ENCODE results near the gene PARN.
"Not testable (repeated sequence)": the region's sequence is repeated elsewhere in the genome, so short reads cannot be mapped to it uniquely, and the experiment has no call there.

The PARN gene

DNA sequence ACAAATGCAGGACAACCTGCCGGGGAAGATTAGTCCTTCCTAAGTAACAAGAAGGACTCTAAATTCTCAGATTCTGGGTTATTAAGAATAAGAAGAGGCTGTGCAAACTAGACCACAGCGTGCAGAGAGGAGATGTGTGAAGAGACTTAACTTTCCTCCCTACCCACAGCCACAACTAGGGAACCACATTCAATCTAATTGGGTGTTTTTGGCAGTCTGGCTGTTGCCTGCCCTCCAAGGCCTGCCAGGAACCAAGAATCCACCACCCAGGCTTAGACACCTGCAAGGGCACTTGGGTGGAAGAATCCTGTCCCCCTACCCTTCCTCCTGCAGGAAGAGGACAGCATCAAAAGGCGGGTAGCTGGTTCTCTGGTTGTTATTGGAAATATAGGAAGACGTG is 202.0 kb downstream of the PARN start:
- DNase-seq: no peak

DNA sequence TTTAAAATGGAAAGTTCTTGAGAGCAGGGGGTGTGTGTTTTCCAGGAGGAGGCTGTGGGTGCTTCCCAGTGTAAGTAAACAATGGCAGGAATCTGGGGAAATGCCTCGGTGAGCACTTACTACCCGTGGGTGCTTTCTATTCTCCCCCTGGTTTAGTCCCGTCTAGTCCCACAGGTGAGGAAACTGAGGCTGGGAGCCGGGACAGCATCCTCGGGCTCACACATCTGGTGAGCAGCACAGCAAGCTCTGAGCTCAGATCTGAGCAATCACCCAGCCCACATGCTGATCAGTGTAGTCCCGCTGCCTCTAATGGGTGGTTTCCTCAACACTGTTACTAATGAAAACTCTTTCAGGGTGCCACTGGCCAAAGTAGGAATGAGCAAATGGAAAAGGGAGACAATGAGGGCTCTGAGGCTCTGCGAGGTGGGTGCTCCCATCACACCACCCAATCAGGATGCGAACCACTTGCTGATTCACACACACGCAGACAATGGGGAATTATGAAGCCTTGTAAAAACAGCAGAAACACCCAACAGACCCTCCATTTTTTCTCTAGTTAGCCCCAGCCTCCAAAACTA is 202.6 kb downstream of the PARN start:
- DNase-seq: no peak

DNA sequence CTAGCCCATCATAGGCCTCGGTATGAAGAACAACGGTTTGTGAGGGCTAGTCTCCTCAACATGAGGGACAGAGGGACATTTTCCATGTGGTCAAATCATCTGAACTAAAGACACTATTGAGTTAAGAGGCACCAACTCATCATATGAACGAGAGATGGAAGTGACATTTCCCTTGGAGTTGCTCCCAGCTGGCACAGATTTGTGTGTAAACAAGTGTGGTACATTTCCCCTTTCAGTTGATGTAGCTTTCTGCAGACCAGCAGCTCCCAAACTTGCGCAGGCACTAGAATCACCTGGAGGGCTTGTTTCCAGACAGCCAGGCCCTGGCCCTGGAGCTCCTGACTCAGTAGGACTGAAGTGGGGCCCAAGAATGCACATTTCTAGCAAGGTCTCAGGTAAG is 205.5 kb downstream of the PARN start:
- no peak for DNase-seq

DNA sequence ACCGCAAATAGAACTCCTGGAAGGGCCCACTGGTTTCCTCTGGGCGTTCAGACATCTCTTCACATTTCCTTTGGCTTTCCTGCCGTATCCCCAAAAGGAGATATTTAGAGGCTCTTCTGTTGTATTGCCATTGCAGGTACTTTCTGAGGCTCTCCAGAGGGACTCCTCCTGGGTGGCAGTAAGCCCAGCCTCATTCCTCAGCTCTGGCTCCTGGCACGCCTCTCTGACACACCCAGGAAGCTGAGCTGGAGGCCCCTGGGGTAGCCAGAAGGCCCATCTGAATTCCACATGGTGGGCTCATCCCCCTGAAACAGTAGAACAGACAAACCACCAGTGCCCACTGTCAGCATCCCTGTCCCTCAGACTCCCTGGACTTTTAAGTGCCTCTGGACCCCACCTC is 206.7 kb downstream of the PARN start:
- DNase-seq: no peak

- no peak for DNase-seq
Observed at GRCh38 chr16:14420721-14421488, 209.2 kb downstream of the PARN start.

DNA sequence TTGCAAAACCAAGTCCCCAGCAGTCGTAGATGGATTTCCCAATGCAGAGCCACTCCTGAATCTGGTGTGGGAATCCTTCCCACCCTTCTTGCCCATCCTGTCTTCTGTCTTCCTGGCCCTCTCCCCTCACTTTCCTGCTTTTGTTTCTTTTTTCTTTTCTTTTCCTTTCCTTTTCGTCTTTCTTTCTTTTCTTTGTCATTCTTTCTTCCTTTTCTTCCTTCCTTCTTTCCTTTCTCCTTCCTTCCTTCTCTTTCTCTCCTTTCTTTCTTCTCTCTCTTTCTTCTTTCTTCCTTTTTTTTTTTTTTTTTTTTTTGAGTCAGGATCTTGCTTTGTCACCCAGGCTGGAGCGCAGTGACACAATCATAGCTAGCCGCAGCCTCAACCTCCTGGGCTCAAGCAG is 209.8 kb downstream of the PARN start:
- DNase-seq: not testable (repeated sequence)

DNA sequence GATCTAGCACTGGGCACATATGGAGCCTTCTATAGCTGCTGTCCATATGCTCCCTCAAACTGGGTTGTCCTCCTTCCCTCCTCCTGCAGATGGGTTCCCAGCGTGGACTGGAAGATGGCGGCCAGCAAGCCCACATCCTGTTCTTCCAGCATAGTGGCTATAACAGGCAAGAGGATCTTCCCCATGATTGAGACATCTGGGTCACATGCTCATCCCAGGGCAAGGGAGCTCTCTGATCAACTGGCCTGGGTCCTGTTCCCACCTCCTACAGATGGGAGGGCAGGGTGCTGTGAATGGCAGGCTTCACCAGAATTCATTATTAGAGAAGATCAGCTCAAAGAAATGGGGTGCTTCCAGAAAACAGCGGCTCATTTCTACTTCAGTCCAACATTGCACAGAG is 210.2 kb downstream of the PARN start:
- no peak for DNase-seq

GRCh38 chr16:14418795-14419225 is 211.2 kb downstream of the PARN start:
- no peak for DNase-seq

GRCh38 chr16:14416184-14416583 is 213.9 kb downstream of the PARN start:
- no peak for DNase-seq

DNA sequence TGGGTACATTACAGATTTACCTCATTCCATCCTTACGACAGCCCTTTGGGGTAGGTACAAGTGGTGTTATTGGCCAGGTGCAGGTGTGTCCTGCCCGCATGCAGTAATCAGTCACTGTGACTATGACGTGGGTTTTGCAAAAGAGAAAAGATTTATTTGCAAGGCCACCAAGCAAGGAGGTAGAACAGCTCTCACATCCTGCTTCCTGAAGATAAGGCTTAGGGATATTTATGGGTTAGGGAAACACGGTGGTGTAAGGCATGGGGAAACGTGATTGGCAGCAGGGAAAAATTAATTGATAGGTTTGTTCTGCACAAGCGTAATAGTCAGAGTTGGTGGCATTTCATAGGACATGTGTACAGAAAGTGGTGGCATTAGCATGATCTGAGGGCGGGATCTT is 214.8 kb downstream of the PARN start:
- DNase-seq: no peak

- DNase-seq: no peak
Observed at GRCh38 chr16:14409563-14409962, 220.5 kb downstream of the PARN start.

- DNase-seq: no peak
Observed at GRCh38 chr16:14407786-14408399, 222.2 kb downstream of the PARN start.

DNA sequence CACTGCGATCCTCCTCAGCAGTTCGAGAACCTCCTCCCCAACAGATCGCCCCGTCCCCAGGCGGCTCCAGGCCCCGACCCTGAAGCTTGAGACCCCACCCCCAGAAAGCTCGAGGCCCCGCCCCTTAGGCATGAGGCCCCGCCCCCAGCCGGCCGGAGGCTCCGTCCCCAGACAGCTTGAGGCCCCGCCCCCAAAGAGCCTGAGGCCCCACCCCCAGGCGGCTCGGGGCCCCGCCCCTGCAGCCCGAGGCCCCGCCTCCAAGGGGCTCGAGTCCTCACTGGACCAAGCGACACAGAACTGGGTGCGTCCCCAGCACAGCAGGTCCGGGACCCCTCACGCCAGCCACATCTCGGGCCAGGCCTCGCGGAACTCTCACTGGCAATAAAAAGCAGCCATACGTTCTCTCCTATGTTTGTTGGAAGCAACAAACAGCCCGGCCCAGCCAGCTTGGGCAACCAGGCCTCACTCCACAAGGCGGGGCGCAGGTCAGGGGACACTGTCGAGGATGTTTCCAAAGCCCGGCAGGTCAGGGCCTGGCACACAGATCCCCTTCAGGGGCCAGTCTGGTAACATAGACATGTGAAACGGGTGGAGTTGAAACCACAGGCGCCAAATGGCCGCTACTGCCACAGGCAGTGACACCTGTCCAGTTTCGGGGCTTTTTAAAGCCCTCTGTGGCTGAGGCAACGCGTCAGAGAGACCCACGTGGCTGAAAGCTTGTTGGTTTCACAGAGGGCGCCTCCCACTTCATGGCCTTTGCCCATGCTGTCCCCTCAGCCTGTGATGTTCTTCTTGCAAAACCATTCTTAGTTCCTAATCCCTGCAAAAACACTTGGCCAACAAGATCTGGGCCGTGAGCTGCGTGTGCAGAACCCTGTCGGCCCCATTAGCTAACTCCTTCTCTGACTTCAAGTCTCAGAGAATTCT is 224.2 kb downstream of the PARN start:
- DNase-seq: no peak

- not testable (repeated sequence) for DNase-seq
Observed at GRCh38 chr16:14403001-14403389, 227.1 kb downstream of the PARN start.

DNA sequence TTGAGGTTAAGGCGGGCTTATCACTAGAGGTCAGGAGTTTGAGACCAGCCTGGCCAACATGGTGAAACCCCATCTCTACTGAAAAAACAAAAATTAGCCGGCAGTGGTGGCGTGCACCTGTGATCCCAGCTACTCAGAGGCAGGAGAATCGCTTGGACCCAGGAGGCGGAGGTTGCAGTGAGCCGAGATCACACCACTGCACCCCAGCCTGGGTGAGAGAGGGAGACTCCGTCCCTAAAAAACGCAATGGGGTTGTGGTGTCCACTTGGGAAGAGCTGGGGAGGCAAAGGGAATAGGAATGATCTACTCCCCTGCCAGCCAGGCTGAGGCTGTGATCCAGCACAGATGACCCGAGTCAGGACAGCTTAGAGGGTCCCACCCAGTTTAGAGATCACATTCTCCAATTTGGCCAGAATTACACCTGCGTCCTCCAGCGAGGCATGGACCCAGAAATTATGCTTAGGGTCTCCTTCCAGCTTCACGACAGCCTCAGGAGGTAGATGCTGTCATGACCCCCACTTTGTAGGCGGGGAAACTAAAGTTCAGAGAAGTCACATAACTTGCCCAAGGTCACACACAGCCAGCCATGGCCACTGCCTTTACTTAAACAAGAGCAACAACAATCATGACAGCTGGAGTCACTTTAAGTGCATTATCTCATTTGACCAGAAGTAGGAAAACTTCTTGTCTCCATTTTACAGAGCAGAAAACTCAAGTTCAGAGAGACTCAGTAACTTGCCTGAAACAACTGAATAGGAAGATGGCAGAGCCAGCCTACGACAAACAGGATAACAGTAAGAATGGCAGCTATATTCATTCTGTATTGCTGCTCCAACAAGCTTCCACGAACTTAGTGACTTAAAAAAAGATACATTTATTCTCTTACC is 227.7 kb downstream of the PARN start:
- DNase-seq: not testable (repeated sequence)

- DNase-seq: not testable (repeated sequence)
Observed at GRCh38 chr16:14401711-14402061, 228.4 kb downstream of the PARN start.

DNA sequence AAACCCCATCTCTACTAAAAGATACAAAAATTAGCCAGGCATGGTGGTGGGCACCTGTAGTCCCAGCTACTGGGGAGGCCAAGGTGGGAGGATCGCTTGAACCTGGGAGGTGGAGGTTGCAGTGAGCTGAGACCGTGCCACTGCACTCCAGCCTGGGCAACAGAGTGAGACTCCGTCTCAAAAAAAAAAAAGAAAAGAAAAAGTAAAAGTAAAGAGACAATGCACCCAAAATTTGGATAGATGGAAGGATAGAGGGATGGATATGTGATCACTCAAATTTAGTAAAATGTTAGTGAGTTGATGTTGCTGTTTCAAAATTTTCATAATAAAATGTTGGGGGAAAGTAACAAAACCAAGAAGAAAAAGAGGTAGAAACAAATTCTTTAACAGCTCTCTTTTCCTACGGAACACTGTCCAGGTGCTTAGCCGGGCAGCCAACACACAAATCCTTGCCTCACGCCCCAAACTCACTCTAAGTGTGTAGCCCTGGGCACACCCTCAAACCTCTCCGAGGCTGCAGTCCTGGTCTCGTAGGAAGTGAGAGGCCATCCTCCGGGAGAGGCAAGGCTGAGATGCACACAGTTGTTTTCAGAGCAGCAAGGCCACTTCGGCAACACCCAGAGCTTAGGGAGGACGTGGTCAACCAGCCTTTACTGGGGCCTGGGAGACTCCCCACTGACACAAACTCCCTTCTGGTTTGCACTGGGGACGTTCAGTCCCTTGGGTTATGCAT is 228.9 kb downstream of the PARN start:
- DNase-seq: not testable (repeated sequence)

- DNase-seq: no peak
Observed at GRCh38 chr16:14400285-14400977, 229.6 kb downstream of the PARN start.

- DNase-seq: peak in 1 of 2 donors; percentile 31
Observed at GRCh38 chr16:14399378-14400284, 230.4 kb downstream of the PARN start.

All from inflammatory macrophage treated with lipopolysaccharide for 1 hour (primary cell).